ENCODE results near the gene GAPDHS. TPM values are rescaled to one million over a fixed set of nuclear protein-coding genes. Genes with fewer than 3 reads are reported as not detected.

The GAPDHS gene
- total RNA-seq, 1 experiment from 2014 or later = not detected

DNA sequence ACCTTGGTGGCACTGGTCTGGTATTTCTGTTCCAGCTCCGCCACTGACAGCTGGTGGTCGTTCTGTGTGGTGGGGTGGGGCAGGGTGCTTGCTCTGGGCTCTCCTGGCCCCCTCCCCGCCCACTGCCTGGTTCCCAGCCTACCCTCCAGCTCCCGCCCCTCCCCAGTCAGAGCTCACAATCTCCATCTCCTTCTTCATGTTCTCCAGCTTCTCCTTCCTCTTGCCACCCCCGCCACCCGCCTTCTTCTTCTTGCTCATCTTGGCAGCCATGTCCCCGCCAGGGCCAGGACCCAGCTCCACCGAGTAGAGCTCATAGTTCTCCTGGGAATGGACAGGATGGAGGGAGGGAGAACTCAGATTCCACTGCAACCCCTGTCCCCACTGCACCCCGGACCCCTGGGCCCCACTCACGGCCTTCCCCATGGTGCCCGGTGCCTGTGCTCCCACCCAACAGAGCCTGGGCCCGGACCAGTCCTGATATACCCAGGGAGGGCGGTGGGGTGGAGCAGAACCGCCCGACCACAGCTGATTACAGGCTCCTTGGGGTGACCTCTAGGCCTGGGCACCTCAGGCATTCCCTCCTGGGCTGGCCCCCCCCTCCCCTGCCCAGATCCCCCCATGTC lies 30.1 kb downstream of the GAPDHS start, which contains the start of gene ATP4A:
ATP4A (minus strand) TSS at position 452 of the 623 bp plus-strand sequence; CDS start at position 423, 29 bp downstream.
- Histone ChIP-seq H3K36me3 (ENCODE audit: control insufficient read depth in 1 of 2, insufficient read depth in 2 of 2, low read length in 2 of 2) (no peaks in the 10 kb centered on the region), H3K79me2 (ENCODE audit: insufficient read depth, low read length) (no peaks in the 10 kb centered on the region), H3K27me3 (ENCODE audit: insufficient read depth, low read length) (no peaks in the 10 kb centered on the region), H4K20me1 (ENCODE audit: insufficient read depth) (no peaks in the 10 kb centered on the region), H3K4me2 (ENCODE audit: low read length) (no peak within 1 kb of the TSS), H3K9ac (ENCODE audit: low read length) (no peak within 1 kb of the TSS), H2AFZ (ENCODE audit: low read depth, low read length, poor library complexity, severe bottlenecking) (no peak within 1 kb of the TSS), H3K9me3 (ENCODE audit: control insufficient read depth in 1 of 2, insufficient read depth in 1 of 2, low read depth in 1 of 2, low read length in 2 of 2) (no peaks in the 10 kb centered on the region), H3K27ac (ENCODE audit: low read depth, low read length) (no peak within 1 kb of the TSS), H3K9me2 (ENCODE audit: insufficient read depth) (no peaks in the 10 kb centered on the region), H3K4me1 (ENCODE audit: control insufficient read depth in 1 of 2, insufficient read depth in 2 of 2, low read length in 2 of 2) (peaks cover 0 to 2% of the 10 kb centered on the region in 2 experiments; a peak in 1 of 4 replicates), H3K4me3 (replicated peaks in 1 of 2; ENCODE audit: low read depth in 1 of 2, low read length in 2 of 2) (no peak within 1 kb of the TSS)
- TF ChIP-seq ZNF274 (IDR thresholded peaks at IDR 0.05; ENCODE audit: low read depth, low read length) (no peak), FOSL1 (IDR thresholded peaks at IDR 0.05; ENCODE audit: low read depth) (no peak), POLR2AphosphoS5 (IDR thresholded peaks at IDR 0.05; ENCODE audit: low read depth, low read length) (no peak), RAD21 (IDR thresholded peaks at IDR 0.05; ENCODE audit: low read depth) (no peak), EZH2 (IDR thresholded peaks at IDR 0.05) (no peak), ZFX (IDR thresholded peaks at IDR 0.05) (no peak), SRF (IDR thresholded peaks at IDR 0.05; ENCODE audit: low read depth) (no peak), YY1 (IDR thresholded peaks at IDR 0.05; ENCODE audit: extremely low read depth, insufficient replicate concordance, low read depth, low read length) (no peak), SIN3A (IDR thresholded peaks at IDR 0.05; ENCODE audit: low read depth) (no peak), JUND (IDR thresholded peaks at IDR 0.05) (no peak), SP1 (IDR thresholded peaks at IDR 0.05; ENCODE audit: low read depth) (no peak)
- TF ChIP-seq, protein P1, sequence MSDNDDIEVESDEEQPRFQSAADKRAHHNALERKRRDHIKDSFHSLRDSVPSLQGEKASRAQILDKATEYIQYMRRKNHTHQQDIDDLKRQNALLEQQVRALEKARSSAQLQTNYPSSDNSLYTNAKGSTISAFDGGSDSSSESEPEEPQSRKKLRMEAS (IDR thresholded peaks at IDR 0.05) = no peak
- TF ChIP-seq, protein P2, sequence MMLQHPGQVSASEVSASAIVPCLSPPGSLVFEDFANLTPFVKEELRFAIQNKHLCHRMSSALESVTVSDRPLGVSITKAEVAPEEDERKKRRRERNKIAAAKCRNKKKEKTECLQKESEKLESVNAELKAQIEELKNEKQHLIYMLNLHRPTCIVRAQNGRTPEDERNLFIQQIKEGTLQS (IDR thresholded peaks at IDR 0.05) = no peak
- TF ChIP-seq, protein P3, sequence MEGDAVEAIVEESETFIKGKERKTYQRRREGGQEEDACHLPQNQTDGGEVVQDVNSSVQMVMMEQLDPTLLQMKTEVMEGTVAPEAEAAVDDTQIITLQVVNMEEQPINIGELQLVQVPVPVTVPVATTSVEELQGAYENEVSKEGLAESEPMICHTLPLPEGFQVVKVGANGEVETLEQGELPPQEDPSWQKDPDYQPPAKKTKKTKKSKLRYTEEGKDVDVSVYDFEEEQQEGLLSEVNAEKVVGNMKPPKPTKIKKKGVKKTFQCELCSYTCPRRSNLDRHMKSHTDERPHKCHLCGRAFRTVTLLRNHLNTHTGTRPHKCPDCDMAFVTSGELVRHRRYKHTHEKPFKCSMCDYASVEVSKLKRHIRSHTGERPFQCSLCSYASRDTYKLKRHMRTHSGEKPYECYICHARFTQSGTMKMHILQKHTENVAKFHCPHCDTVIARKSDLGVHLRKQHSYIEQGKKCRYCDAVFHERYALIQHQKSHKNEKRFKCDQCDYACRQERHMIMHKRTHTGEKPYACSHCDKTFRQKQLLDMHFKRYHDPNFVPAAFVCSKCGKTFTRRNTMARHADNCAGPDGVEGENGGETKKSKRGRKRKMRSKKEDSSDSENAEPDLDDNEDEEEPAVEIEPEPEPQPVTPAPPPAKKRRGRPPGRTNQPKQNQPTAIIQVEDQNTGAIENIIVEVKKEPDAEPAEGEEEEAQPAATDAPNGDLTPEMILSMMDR (IDR thresholded peaks at IDR 0.05 in 2 of 3, conservative IDR thresholded peaks at IDR 0.05 in 1 of 3; ENCODE audit: borderline replicate concordance in 1 of 3, insufficient read depth in 1 of 3, low read depth in 2 of 3, low read length in 2 of 3) = no peak
- TF ChIP-seq, protein P4, sequence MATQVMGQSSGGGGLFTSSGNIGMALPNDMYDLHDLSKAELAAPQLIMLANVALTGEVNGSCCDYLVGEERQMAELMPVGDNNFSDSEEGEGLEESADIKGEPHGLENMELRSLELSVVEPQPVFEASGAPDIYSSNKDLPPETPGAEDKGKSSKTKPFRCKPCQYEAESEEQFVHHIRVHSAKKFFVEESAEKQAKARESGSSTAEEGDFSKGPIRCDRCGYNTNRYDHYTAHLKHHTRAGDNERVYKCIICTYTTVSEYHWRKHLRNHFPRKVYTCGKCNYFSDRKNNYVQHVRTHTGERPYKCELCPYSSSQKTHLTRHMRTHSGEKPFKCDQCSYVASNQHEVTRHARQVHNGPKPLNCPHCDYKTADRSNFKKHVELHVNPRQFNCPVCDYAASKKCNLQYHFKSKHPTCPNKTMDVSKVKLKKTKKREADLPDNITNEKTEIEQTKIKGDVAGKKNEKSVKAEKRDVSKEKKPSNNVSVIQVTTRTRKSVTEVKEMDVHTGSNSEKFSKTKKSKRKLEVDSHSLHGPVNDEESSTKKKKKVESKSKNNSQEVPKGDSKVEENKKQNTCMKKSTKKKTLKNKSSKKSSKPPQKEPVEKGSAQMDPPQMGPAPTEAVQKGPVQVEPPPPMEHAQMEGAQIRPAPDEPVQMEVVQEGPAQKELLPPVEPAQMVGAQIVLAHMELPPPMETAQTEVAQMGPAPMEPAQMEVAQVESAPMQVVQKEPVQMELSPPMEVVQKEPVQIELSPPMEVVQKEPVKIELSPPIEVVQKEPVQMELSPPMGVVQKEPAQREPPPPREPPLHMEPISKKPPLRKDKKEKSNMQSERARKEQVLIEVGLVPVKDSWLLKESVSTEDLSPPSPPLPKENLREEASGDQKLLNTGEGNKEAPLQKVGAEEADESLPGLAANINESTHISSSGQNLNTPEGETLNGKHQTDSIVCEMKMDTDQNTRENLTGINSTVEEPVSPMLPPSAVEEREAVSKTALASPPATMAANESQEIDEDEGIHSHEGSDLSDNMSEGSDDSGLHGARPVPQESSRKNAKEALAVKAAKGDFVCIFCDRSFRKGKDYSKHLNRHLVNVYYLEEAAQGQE (IDR thresholded peaks at IDR 0.05; ENCODE audit: low read depth) = no peak
- no TSS peak for BruUV-seq (replicated peaks)
- ChIA-PET RAD21 (ENCODE audit: low non-redundant PET in 1 of 2, low total read pairs in 2 of 2, uncharacterized antibody in 2 of 2, unreplicated experiment in 2 of 2) (no interaction called here), POLR2A (no interaction called here), CTCF (interaction anchor here (0.8 kb wide), 1 partner anchor 117 kb away, joined by 3 read pairs; no protein-coding TSS in a partner anchor)
- no peak for DNase-seq (ENCODE audit: low read depth, low spot score)
- intact Hi-C loops (cut with micrococcal nuclease) = no loop called here
- ATAC-seq = no peak
